ENCODE measurements around the gene PCDHA10.

- TF ChIP-seq POLR2A (IDR thresholded peaks at IDR 0.05) (no peak), CTCF (IDR thresholded peaks at IDR 0.05) (no peak)
Measured at GRCh38 chr5:140883373-140883772, 27.7 kb downstream of the PCDHA10 start.

Data from testis (tissue), 2 donors.